Neural cell (in vitro differentiated cells): ENCODE results near the gene BEND7. TPM values are rescaled to one million over a fixed set of nuclear protein-coding genes. Genes with fewer than 3 reads are reported as not detected.

Experiments
- H2AFZ ChIP-seq: fragments of 200-600, 300-800 bp; sonication (generic), shearing (Covaris generic); 2 replicates; pipeline ENCODE4 v1.6.0; 2014; ENCODE audit warnings: low read depth, mild to moderate bottlenecking, antibody characterized with exemption, low read length, moderate library complexity
- H3F3A ChIP-seq: fragments of 200-600 bp; shearing (Covaris generic); 2 replicates; pipeline ENCODE4 v1.6.1; 2016; ENCODE audit warnings: mild to moderate bottlenecking, moderate library complexity, mixed read lengths, antibody characterized with exemption, low read length; ENCODE audit not compliant: insufficient read depth, poor library complexity, severe bottlenecking
- H3K27ac ChIP-seq: fragments of 200-600, 300-800 bp; sonication (generic), shearing (Covaris generic); 2 replicates; pipeline ENCODE4 v1.5.1; 2014; ENCODE audit warnings: mild to moderate bottlenecking, low read length, moderate library complexity
- H3K27me3 ChIP-seq: fragments of 300-800, 200-600 bp; sonication (generic), shearing (Covaris generic); 2 replicates; pipeline ENCODE4 v1.6.0; 2014; ENCODE audit warnings: mild to moderate bottlenecking, low read depth, low read length, moderate library complexity; ENCODE audit not compliant: insufficient read depth
- H3K36me3 ChIP-seq: fragments of 300-800, 200-600 bp; sonication (generic), shearing (Covaris generic); 2 replicates; pipeline ENCODE4 v1.5.1; 2014; ENCODE audit warnings: mild to moderate bottlenecking, antibody characterized with exemption, low read length, moderate library complexity; ENCODE audit not compliant: insufficient read depth
- H3K4me2 ChIP-seq: fragments of 300-800, 200-600 bp; sonication (generic), shearing (Covaris generic); 2 replicates; pipeline ENCODE4 v1.6.0; 2014; ENCODE audit warnings: mild to moderate bottlenecking, low read length
- H3K4me3 ChIP-seq: fragments of 300-800, 200-600 bp; sonication (generic), shearing (Covaris generic); 2 replicates; pipeline ENCODE4 v1.5.1; 2014; ENCODE audit warnings: mild to moderate bottlenecking, low read length, moderate library complexity
- H3K79me2 ChIP-seq: fragments of 200-600 bp; shearing (Covaris generic); replicated peaks from 2 replicates; pipeline ENCODE4 v1.6.0; 2014; ENCODE audit warnings: mild to moderate bottlenecking, low read length, moderate library complexity; ENCODE audit not compliant: insufficient read depth
- H3K9ac ChIP-seq: fragments of 300-800, 200-600 bp; sonication (generic), shearing (Covaris generic); 2 replicates; pipeline ENCODE4 v1.6.1; 2016; ENCODE audit warnings: mild to moderate bottlenecking, low read length, mixed read lengths
- H3K9me2 ChIP-seq: fragments of 200-600 bp; shearing (Covaris generic); 2 replicates; pipeline ENCODE4 v1.6.1; 2016; ENCODE audit warnings: mild to moderate bottlenecking, low read length, mixed read lengths; ENCODE audit not compliant: insufficient read depth
- H3K9me3 ChIP-seq: fragments of 200-600, 300-800 bp; sonication (generic), shearing (Covaris generic); 2 replicates; pipeline ENCODE4 v1.6.1; 2016; ENCODE audit warnings: mild to moderate bottlenecking, mixed run types, low read length, moderate library complexity, mixed read lengths
- H4K20me1 ChIP-seq: fragments of 200-600 bp; shearing (Covaris generic); 2 replicates; pipeline ENCODE4 v1.6.1; 2016; ENCODE audit warnings: mild to moderate bottlenecking, mixed run types; ENCODE audit not compliant: insufficient read depth
- CTCF ChIP-seq: fragments of 450-650 bp; IDR thresholded peaks from 2 replicates; pipeline ENCODE4 v1.5.1; 2014; ENCODE audit warnings: antibody characterized with exemption, mild to moderate bottlenecking, moderate library complexity; ENCODE audit not compliant: poor library complexity, severe bottlenecking
- EP300 ChIP-seq: fragments of 450-650 bp; conservative IDR thresholded peaks from 2 replicates; pipeline ENCODE4 v1.6.1; 2014; ENCODE audit warnings: antibody characterized with exemption, mild to moderate bottlenecking, moderate library complexity; ENCODE audit not compliant: poor library complexity, severe bottlenecking
- EZH2 ChIP-seq: fragments of 200-600, 300-800 bp; shearing (Covaris generic), sonication (generic); IDR thresholded peaks from 2 replicates; pipeline ENCODE4 v1.6.1; 2014; ENCODE audit warnings: antibody characterized with exemption, low read length, borderline replicate concordance, mild to moderate bottlenecking; ENCODE audit not compliant: insufficient read depth, poor library complexity, severe bottlenecking
- MXI1 ChIP-seq: fragments of 450-650 bp; conservative IDR thresholded peaks from 2 replicates; pipeline ENCODE4 v1.6.1; 2014; ENCODE audit warnings: antibody characterized with exemption, mild to moderate bottlenecking; ENCODE audit not compliant: poor library complexity, severe bottlenecking
- POLR2AphosphoS5 ChIP-seq: IDR thresholded peaks from 2 replicates; pipeline ENCODE4 v1.6.1; 2012
- RAD21 ChIP-seq: fragments of 450-650 bp; conservative IDR thresholded peaks from 2 replicates; pipeline ENCODE4 v1.6.1; 2014; ENCODE audit warnings: antibody characterized with exemption, mild to moderate bottlenecking, moderate library complexity
- REST ChIP-seq: IDR thresholded peaks from 2 replicates; pipeline ENCODE4 v1.6.1; 2012; ENCODE audit warnings: borderline replicate concordance
- SMC3 ChIP-seq: fragments of 450-650 bp; conservative IDR thresholded peaks from 2 replicates; pipeline ENCODE4 v1.6.1; 2014; ENCODE audit warnings: antibody characterized with exemption, mild to moderate bottlenecking, moderate library complexity; ENCODE audit not compliant: poor library complexity
- TAF1 ChIP-seq: IDR thresholded peaks from 2 replicates; pipeline ENCODE4 v1.6.1; 2012; ENCODE audit warnings: low read depth
- polyA plus RNA-seq: library from polyadenylated mRNA; depleted of rRNA; stranded (reverse); fragments of >200 nt; gene quantifications from 2 replicates; pipeline ENCODE4 v1.2.3, GENCODE V29; 2014

The BEND7 gene
- polyA plus RNA-seq, 1 donor from 2014 or later = 5.1 TPM

GRCh38 chr10:13396369-13396768, 132.4 kb downstream of the BEND7 start:
- H3K4me3 ChIP-seq = no peak overlapping the region
- H3F3A ChIP-seq = no peaks in the 10 kb centered on the region
- H4K20me1 ChIP-seq = no peaks in the 10 kb centered on the region
- H3K4me2 ChIP-seq = no peak overlapping the region
- H3K79me2 ChIP-seq = no peaks in the 10 kb centered on the region
- H3K27ac ChIP-seq = no peak overlapping the region
- H3K9me3 ChIP-seq = no peaks in the 10 kb centered on the region
- H3K36me3 ChIP-seq = no peaks in the 10 kb centered on the region
- TF ChIP-seq SMC3 (no peak), CTCF (no peak), RAD21 (no peak), TAF1 (no peak), MXI1 (no peak), EZH2 (no peak), EP300 (no peak), POLR2AphosphoS5 (no peak), REST (no peak)
- no peak overlapping the region for H3K9ac ChIP-seq
- no peak overlapping the region for H2AFZ ChIP-seq
- H3K27me3 ChIP-seq = no peaks in the 10 kb centered on the region
- no peaks in the 10 kb centered on the region for H3K9me2 ChIP-seq

- H3K36me3 ChIP-seq = no peaks in the 10 kb centered on the region
- no peaks in the 10 kb centered on the region for H3K79me2 ChIP-seq
- H3K27ac ChIP-seq = no peak overlapping the region
- no peaks in the 10 kb centered on the region for H3K9me2 ChIP-seq
- H3K4me3 ChIP-seq = no peak overlapping the region
- H3K9me3 ChIP-seq = no peaks in the 10 kb centered on the region
- H2AFZ ChIP-seq = no peak overlapping the region
- no peaks in the 10 kb centered on the region for H3F3A ChIP-seq
- H3K4me2 ChIP-seq = no peak overlapping the region
- H4K20me1 ChIP-seq = no peaks in the 10 kb centered on the region
- no peak overlapping the region for H3K9ac ChIP-seq
- TF ChIP-seq TAF1 = no peak
- TF ChIP-seq RAD21 = no peak
- TF ChIP-seq EP300 = no peak
- no peak for TF ChIP-seq POLR2AphosphoS5
- no peaks in the 10 kb centered on the region for H3K27me3 ChIP-seq
These were observed 133.3 kb downstream of the BEND7 start for GRCh38 chr10:13395540-13395939.

- no peak overlapping the region for H3K27ac ChIP-seq
- no peaks in the 10 kb centered on the region for H3F3A ChIP-seq
- H3K79me2 ChIP-seq = no peaks in the 10 kb centered on the region
- no peak overlapping the region for H3K4me2 ChIP-seq
- H3K27me3 ChIP-seq = no peaks in the 10 kb centered on the region
- no peak overlapping the region for H2AFZ ChIP-seq
- no peaks in the 10 kb centered on the region for H3K9me2 ChIP-seq
- no peaks in the 10 kb centered on the region for H3K9me3 ChIP-seq
- no peaks in the 10 kb centered on the region for H3K36me3 ChIP-seq
- no peaks in the 10 kb centered on the region for H4K20me1 ChIP-seq
- no peak overlapping the region for H3K9ac ChIP-seq
- no peak for TF ChIP-seq EZH2
- TF ChIP-seq POLR2AphosphoS5 = no peak
- no peak for TF ChIP-seq MXI1
- no peak for TF ChIP-seq RAD21
- no peak for TF ChIP-seq CTCF
- no peak for TF ChIP-seq EP300
- TF ChIP-seq SMC3 = no peak
- TF ChIP-seq REST = no peak
- no peak for TF ChIP-seq TAF1
- no peak overlapping the region for H3K4me3 ChIP-seq
These were observed 135.2 kb downstream of the BEND7 start for GRCh38 chr10:13393640-13394039.
